Heart left ventricle (tissue), 13 donors: ENCODE measurements around the gene GPR173.

Experiments used
- CTCF ChIP-seq, 12 donors: fragments of 200-600 bp; sonication (generic) in 4 of 12; IDR thresholded peaks; one replicate each; pipeline versions ENCODE4 v1.5.0 to v1.8.0; 2018 to 2022; ENCODE audit warnings: antibody characterized with exemption in 12 of 12, mild to moderate bottlenecking in 5 of 12
- POLR2A ChIP-seq, 2 donors: fragments of 450-650 bp; IDR thresholded peaks; one replicate each; pipeline ENCODE4 v1.6.1; 2017; ENCODE audit warnings: antibody characterized with exemption in 2 of 2, mild to moderate bottlenecking in 2 of 2, moderate library complexity in 2 of 2
- donor health status: ischemic (EF 13 %, LVEDD 7.1; RV severe dilation, severe dysfunction).
- donor health status: DM: no; HTN: yes; CAD: no.
- donor health status: DM: no; HTN: no; CAD: no.
- donor health status: ischemic (EF 25% LVEDD 6.9; RV normal size, moderate dysfunction).
- donor health status: ischemic (EF 25% LVEDD 5.7; RV mildly dilated, moderate dysfunction).
- donor health status: ischemic (EF 35%, LVEDD 5.7; RV mildly dilated, moderate dysfunction).
- donor health status: nonischemic (EF 11% LVEDD 7.7; RV severe dilation, severe dysfunction).
- donor health status: DM: yes; HTN: yes; CAD: no.
- donor health status: PGD.
- donor health status: ischemic (EF 29% LVEDD 5.4; RV normal size, mild dysfunction).
- donor health status: nonischemic (EF 23%, LVEDD 6.1; RV moderate dilation, normal function).

GRCh38 chrX:53048169-53049126 lies at the start of gene GPR173:
- TF ChIP-seq CTCF (IDR thresholded peaks at IDR 0.05) (no peak), POLR2A (IDR thresholded peaks at IDR 0.05) (no peak)
